Stimulated activated CD8-positive, alpha-beta memory T cell treated with anti-CD3 and anti-CD28 coated beads, Interleukin-15, amount 100 ng/mL, for 24 hours (primary cell): ENCODE data around the gene MEIS2.

Source experiments
- DNase-seq: peaks from one replicate; pipeline ENCODE4 v3.0.0-alpha.2; 2020; ENCODE audit warnings: low read depth

The MEIS2 gene

DNA sequence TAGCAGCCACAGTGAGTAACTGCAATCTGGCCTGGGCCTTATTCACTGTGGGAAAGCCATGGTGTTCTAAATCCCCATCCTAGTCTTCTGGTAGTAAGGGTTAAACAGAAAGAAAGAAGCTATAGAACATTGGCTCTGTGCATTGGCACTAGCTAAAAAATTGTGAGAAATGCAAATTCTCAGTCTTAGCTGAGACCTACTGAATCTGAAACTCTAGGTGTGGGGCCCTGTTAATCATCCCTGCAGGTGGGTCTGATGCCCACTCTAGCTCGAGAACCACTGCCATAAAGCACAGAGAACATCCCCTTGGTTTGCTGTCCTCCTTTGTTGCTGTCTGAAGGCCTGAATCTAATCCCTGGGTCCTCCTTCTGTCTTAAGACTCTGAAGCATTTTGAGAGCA, 59.3 kb downstream of the MEIS2 start:
- DNase-seq = no peak

GRCh38 chr15:37040072-37040742, 60.1 kb downstream of the MEIS2 start:
- no peak for DNase-seq

DNA sequence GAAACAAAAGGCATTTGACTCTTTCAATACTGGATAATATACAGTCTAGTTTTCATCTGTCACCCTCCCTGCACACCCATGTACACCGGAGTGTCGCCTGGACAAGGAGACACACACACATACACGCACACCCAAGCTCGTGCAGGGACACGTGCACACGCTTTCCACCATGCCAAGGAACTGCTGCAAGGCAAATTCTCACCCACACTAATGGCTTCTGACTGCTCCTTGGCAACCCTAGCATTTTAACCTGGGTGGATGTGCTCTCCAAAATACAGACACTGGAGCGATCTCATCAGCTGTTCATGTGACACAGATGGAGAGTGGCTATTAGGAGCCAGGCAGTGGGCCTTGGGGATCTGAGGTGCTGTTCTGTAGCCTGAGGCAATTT, 61.6 kb downstream of the MEIS2 start:
- no peak for DNase-seq

DNA sequence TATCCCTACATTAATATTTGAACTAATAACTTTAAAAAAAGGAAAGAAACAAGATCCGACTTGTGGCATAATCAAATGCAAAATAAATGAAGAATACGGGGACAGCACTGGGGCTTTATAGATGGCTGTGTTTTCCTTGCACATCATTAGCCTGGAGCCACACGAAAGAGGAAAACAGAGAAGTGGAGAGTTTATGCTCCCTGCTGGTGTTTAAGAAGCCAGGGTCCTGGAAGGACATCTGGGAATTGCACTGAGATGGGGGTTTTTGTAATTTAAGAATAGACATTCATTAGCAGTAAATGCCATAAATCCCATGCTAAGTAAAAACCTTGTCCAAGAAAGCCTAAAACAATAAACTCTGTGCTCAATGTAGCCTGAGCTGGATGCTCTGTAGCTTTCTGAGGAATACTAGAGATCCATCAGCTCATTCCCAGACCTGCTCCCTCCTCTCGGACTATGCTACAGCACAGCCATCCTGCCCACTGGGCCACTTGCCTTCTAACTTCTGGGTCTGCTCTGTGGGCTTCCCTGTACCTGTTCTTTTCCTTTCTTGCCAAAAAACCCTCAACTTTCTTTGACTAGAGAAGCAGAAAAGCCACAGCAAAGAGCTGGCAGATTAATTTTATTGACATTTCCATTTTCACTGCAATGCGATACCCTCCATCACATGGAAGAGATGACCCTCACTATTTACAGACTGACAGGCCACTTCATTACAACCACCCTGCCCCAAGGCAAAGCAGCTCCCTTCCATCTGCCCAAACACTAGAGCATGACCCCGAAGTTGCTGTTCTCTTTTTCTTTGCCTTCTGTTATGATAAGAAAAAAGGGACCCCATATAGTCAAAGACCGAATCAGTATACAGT, 62.3 kb downstream of the MEIS2 start:
- no peak for DNase-seq

- DNase-seq = no peak
Observed at GRCh38 chr15:37037071-37037655, 63.2 kb downstream of the MEIS2 start.

GRCh38 chr15:37034835-37035748, 65.3 kb downstream of the MEIS2 start:
- DNase-seq = no peak

DNA sequence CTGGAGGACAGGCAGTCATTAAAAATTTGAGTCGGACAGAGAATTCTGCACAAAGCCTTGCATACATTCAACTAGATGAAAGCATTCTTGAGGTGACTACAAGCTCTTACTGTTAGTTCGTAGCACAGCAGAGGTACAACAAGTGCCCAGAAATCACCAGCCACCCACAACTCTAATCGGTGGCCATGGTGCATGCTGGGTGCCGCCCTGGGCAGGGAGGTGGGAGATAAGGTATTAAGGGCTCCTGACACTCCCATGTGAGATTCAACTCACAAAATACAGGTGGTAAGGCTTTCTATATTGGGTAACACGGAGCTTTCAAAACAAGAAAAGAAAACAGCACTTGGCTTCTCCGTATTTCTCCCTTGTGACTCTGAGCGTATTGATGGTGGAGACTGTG, 66.0 kb downstream of the MEIS2 start:
- DNase-seq = no peak

DNA sequence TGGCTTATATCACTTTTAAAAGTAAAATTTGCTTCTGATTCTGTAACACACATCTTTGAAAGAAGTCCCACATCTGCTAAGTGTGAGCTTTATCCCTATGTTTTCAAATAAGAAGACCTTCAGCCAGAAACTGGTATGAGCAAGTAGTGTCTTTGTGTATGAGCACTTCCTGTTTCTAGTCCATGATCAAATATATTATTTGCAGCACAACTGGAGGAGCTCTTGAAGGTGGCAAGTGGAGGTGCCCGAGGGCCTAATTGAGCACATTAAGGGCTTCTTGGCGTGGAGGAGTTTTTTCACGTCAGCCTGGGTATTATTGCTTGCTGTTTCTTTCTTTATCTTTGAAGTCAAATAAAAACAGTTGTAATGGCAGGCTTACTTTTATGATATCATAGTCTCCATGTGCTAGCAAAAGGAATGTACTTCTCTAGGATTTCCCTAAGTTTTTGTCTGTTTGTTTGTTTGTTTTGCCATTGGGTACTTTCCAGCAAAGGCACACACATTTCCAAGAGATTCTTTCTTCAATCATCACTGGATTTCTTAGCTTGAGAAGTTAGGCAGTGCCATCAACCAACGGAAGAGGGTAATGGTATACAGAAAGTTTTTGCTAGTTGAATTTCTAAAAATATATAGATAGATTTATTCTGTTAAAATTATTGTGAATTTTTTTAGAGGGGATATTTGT, 68.1 kb downstream of the MEIS2 start:
- DNase-seq = no peak

- no peak for DNase-seq
Observed at GRCh38 chr15:37031198-37031597, 69.2 kb downstream of the MEIS2 start.

DNA sequence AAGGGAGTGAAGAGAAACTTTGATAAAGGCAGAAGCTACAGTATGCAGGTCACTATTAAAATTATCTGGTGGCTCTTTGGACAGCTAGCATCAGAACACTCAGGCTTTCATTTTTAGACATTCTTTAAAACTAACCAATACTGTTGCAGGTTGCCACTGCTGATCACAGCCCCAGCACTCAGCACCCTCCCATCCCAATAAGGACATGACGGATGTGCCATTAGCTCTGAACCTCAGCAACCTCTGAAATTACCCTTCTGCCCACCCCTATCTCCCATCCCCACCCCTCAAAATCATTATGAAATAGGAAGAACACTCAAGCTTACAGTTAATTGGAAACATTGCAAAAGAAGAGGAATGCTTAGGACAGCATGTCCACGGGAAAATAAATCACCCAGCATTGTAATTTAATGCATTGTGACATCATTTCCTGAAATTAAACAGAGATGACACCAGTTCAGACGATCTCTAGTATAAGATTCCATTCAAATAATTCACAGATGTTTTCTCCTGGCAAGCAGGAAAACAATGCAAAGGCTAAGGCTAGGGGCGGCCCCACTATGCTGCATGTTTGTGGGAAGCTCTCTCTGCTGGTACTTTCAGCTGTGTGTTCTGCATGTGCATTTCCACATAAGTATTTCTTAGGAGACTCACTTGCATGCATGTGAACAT, 71.6 kb downstream of the MEIS2 start:
- no peak for DNase-seq

DNA sequence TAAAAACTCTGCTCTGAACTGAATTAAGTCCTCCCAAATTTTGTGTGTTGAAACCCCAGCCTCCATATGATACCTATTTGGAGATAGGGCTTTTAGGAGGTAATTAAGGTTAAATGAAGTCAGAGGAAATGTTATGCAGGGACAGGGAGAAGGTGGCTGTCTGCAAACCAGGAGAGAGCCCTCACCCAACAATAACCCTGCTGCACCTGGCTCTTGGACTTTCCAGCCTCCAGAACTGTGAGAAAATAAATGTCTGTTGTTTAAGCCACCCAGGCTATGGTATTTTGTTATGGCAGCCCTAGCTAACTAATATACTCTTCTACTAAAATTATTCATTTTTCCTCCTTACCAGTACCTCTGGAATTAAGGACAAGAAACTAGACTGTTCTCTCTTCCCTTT, 79.5 kb downstream of the MEIS2 start:
- no peak for DNase-seq

- no peak for DNase-seq
Observed at GRCh38 chr15:37019479-37020433, 80.6 kb downstream of the MEIS2 start.

GRCh38 chr15:37017031-37017625, 83.2 kb downstream of the MEIS2 start:
- DNase-seq = no peak

DNA sequence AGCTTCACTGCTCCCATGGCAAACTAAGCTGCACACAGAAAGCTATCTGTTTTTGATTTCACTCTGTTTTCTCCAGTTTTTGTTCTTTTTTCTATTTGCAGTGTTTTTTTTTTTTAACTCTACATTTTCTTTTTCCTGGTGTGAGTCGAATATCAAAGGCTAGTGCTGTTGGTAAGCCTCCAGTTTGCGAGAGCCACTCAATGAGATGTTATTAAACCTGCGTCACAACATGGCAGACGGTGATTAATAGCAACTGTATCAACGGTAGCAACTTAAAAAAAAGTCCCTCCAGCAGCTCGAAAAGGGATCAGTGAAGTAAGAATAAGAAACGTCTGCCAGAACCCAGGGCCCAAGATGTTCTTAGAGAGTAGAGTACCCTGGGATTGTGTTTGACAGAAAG, 84.1 kb downstream of the MEIS2 start:
- no peak for DNase-seq

- DNase-seq = no peak
Observed at GRCh38 chr15:37015451-37015850, 84.9 kb downstream of the MEIS2 start.

DNA sequence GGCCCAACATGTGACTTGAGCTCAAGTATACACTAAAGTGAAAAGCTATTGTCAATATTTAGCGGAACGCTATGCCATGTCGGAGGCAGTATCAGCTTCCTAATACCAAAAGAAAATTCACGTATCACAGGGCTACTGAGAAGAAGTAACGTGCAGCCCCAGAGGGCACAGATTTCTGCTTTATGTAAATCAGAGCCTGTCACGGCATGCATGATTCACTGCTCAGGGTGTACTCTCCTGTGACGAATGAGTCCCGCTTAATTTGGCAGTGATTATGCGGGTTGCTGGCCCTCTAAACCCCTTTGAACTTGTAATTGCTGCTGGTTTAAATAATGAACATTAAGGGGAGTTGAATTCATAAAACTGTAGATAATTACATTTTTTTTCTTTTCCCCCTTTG, 85.3 kb downstream of the MEIS2 start:
- DNase-seq = no peak

- no peak for DNase-seq
Observed at GRCh38 chr15:37014566-37014965, 85.8 kb downstream of the MEIS2 start.

DNA sequence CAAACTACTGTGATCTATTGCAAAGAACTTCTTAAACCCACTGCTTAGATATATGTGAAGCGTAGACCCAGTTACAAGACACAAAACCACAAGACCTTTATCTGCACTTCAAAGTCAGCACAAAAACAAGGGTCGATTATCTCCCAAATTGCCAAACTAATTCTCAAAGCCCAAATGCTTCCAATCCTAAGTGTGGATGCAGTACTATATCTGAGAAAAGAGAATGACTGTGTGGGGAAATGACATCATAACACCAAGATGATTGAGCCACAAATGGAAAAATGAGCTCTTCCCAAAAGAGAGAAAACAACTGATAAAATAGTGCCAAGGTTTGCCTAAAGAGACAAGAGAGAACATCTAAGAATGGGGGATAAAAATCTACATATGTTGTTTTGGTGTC, 86.2 kb downstream of the MEIS2 start:
- DNase-seq = no peak

GRCh38 chr15:37010595-37010994, 89.8 kb downstream of the MEIS2 start:
- no peak for DNase-seq
